Measurements from ENCODE around the gene PTPA.

Gene PTPA

DNA sequence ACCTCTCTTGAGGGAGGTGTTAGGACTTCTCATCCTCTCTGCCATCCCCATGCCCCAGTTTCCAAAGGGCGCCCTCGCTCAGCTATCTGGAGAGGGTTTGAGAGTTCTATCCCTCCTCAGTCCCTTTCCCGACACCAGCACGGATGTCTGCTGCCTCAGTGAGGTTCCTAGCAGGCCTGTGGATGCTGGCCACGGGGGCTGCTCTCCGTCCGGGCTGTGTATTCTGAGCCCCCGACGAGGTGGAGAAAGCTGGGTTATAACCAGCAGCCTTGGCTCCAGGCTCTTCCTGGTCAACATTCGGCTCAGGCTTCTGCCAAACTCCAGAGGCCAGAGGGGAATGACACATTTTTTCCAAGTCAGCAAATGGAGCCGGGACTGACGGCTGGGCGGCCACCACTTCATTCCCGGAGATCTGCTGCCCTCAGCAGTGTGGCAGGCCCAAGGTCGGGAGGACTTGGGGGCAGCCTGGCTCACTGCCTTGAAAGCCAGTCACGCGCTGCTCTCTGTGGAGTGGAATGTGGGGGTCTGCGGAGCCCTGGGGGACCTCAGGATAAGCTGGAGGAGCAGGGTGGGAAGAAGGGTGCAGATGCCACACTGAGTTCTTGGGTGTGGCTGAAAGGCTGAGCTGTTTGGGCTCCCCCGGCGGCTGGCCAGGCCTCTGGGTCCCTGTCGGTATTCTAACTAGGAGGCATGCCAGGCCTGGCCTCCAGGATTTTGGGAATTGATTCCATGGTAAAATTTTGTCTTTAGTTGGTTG is 27.4 kb downstream of the PTPA start:
- peak; percentile 12 for DNase-seq

DNA sequence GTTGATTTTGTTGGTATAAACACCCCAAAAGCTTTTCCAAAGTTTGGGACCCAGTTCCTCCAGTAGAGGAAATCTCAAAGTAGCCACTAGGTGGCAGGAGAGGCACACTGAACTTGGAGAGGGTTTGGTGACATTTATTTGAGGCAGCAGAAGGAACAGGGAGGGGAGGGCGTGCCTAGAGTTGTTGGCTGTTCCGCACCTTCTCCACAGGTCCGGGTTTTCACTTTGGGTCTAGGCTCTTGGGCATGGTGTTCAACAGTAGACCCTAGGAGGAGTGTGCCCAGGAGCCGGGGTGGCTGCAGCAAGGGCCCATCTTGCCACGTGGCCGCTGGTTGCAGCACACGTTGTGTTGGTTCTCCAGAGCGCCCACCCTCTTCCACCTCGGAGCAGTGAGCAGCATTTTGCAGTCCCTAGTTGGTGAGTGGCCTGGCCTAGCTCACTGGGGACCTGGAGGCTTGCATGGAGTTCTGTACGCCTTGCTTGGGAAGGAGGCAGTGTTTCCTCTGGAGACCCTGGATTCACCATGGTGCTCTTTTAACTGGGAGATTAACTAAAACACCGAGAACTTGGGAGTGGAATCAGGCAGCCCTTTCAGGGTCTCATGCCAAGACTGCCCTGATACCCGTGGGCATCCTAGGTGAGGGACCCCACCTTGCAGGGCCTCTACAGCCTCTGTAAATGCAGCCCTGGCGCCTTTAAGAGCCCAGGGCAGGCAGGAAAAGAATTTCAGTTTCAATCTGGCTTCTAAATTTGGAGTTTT is 28.2 kb downstream of the PTPA start:
- peak; percentile 85 for DNase-seq

GRCh38 chr9:129139993-129140396 is 28.8 kb downstream of the PTPA start:
- DNase-seq: peak; percentile 100

DNA sequence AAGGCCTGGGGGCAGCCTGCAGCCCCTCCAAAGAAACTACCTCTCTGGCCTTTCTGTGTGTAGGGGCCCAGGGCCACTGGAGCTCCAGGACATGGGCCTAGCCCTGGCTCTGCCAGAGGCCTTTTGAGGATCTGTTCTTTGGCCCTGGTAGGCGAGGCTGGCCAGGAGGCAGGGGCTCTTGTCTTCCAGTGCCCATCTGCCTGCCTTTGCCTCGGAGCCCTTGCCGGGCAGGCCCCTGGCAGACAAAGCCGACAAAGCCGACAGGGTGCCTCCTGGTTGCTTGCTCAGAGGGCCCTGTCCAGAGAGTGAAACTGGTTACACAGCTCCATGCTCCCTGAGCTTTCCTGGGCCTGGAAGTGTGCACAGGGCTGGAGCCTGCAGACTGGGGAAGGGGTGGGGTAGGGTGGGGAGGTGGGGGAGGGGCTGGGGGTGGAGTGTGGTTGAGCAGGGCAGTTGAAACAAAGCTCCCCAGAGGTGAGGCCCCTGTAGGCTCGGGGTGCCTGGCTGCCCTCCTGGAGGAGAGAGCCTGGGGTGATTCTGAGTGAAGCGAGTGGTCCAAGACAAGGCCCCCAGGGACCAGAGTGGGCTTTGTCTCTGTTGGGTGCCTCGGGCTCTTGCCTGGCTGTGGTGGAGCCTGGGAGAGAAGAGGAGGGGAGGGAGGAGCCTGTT is 29.3 kb downstream of the PTPA start:
- peak; percentile 70 for DNase-seq

DNA sequence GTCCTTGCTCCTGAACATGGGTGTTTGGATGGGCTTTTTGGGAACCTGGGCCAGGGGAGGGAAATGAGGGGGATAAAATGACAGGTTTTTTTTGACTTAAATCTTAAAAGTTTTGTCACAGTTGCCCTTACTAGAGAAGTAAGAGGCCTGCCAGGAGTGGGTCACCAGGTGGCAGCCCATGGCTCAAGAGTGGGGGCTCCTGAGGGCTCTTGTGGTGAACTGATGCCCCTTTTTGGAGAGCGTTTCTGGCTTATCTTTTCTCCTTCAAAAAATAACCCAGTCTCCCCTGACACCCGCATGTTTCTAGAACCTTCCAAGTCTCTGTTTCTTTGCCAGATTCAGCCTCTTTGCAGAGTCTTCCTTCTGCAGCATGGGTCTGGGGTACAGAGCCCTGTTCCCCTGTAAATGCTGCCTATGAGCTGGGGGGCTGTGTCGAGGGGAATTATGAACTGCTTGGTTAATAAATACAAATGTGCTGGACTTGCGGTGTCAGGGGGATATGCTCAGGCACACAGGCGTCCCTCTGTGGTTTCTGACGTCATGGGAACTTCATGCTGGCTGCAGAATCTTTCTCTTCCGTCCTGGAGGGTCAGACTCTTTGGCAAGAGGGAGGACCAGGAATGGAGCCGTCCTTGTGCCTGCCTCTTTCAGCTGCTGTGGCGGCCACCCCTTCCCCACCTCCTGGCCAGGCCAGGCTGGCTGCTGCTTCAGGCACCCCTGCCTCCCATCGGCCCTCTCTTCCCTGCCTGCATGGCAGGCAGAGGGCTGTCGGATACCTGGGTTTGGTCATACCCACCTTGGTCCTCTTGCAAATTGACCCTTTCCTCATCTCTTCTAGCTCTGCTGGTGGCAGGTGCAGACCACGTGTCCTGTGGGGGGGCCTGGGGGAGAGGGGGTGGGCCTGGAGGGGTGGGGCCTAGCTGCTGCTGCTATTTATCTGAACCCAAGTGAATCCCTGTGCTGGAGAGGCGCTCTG is 30.1 kb downstream of the PTPA start:
- peak; percentile 92 for DNase-seq

- no peak for DNase-seq
These were observed 31.1 kb downstream of the PTPA start for GRCh38 chr9:129142138-129142935.

- DNase-seq: peak; percentile 92
These were observed 32.1 kb downstream of the PTPA start for GRCh38 chr9:129143031-129143927.

DNA sequence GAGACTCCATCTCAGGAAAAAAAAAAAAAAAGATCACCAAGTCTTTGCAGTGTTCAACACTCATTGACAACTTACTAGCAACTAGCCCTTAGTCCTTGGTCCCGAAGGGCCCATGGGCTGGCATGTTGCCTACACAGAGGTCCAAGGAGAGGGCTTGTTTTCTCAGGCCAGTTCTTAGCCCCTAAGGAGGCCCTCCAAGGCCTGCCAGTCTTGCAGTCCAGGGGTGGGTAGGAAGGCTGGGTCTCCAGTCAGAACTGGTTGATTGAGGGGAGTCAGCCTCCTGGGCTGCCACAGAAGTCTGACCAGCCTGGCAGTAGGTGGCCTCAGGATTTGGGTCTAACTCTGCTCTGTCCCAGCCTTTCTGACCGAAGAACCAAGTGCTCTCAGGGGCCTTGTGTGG is 34.1 kb downstream of the PTPA start:
- DNase-seq: no peak

GRCh38 chr9:129145841-129146292 is 34.7 kb downstream of the PTPA start:
- DNase-seq: peak; percentile 97

GRCh38 chr9:129146441-129146941 is 35.3 kb downstream of the PTPA start:
- peak; percentile 89 for DNase-seq

- no peak for DNase-seq
These were observed 37.4 kb downstream of the PTPA start for GRCh38 chr9:129148463-129149204.

- DNase-seq: no peak
These were observed 38.2 kb downstream of the PTPA start for GRCh38 chr9:129149442-129149841.

GRCh38 chr9:129150122-129150521 is 38.9 kb downstream of the PTPA start:
- no peak for DNase-seq

- DNase-seq: no peak
These were observed 39.5 kb downstream of the PTPA start for GRCh38 chr9:129150672-129151211.

DNA sequence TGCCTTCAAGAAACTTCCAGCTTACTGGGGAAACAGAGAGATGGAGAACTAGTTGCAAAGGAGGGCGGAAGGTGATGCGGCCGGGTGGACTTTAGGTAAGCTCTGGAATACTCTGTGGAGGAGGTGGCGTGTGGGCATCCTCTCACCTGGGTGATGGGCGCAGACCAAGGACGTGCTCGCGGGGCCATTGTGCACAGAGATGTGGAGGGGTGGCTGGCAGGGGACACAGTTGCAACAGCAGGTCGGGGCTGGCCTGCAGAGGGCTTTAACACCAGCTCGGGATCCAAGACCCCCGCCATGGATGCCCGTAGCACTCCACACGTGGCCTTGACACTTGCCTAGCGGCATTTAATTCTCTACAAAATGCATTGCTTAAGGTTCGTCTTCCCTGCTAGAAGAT is 40.3 kb downstream of the PTPA start:
- no peak for DNase-seq

DNA sequence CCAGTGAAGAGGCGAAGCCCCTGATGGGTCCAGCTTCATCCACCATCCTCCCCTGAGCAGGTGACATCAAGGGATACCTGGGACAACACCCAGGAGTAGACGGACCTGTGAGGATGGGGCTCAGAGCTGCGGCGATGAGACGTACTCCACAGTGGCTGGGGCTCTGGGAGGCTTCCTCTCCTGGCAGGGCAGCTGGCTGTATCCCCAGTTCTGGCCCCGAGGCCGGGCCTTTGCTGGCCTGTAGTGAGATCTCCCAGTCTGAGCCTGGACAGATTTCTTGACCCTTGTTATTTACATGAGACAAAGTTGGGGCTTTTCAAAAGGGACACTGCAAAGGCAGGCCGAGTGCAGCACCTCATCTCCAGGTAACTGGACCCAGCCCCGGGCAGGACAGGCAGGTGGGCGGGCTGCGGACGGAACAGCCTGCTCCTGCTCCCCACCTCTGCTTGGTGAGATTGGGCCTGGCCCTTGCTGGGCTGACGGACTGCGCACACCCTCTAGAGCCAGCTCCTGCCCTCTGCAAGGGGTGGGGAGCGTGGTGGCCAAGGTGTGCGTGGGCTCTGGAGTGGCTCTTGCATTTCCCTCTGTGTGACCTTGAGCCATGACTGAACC is 43.8 kb downstream of the PTPA start:
- DNase-seq: no peak

GRCh38 chr9:129156163-129156562 is 44.9 kb downstream of the PTPA start:
- no peak for DNase-seq
